KMS-11 (cell line): ENCODE measurements around the gene EIF5AL1.
"Not testable (repeated sequence)": the region's sequence is repeated elsewhere in the genome, so short reads cannot be mapped to it uniquely, and the experiment has no call there.

Experiments used
- H2AFZ ChIP-seq: fragments of 200-600 bp; sonication (generic); 2 replicates; pipeline ENCODE4 v1.6.1; 2016; ENCODE audit warnings: antibody characterized with exemption, mixed run types, low read depth
- H3K27ac ChIP-seq: fragments of 200-600 bp; sonication (generic); 2 replicates; pipeline ENCODE4 v1.6.1; 2016; ENCODE audit warnings: mild to moderate bottlenecking, mixed run types
- H3K27me3 ChIP-seq: fragments of 200-600 bp; sonication (generic); 2 replicates; pipeline ENCODE4 v1.6.1; 2017; ENCODE audit warnings: mild to moderate bottlenecking, low read depth, mixed run types, moderate library complexity; ENCODE audit not compliant: insufficient read depth
- H3K36me3 ChIP-seq: fragments of 200-600 bp; sonication (generic); 2 replicates; pipeline ENCODE4 v1.6.1; 2017; ENCODE audit warnings: mild to moderate bottlenecking, mixed run types; ENCODE audit not compliant: insufficient read depth
- H3K4me1 ChIP-seq: fragments of 200-600 bp; sonication (generic); 2 replicates; pipeline ENCODE4 v1.6.1; 2016; ENCODE audit warnings: mild to moderate bottlenecking, low read depth, mixed run types; ENCODE audit not compliant: poor library complexity, severe bottlenecking
- H3K4me2 ChIP-seq: fragments of 200-600 bp; sonication (generic); 2 replicates; pipeline ENCODE4 v1.7.0; 2016; ENCODE audit warnings: mild to moderate bottlenecking, mixed run types
- H3K4me3 ChIP-seq: fragments of 200-600 bp; sonication (generic); IDR thresholded peaks from 2 replicates; pipeline ENCODE4 v1.6.1; 2017; ENCODE audit warnings: low read depth, low read length, mixed read lengths; ENCODE audit not compliant: insufficient read depth
- H3K79me2 ChIP-seq: fragments of 200-600 bp; sonication (generic); 2 replicates; pipeline ENCODE4 v1.6.1; 2016; ENCODE audit warnings: low read depth, mixed run types; ENCODE audit not compliant: insufficient read depth
- H3K9ac ChIP-seq: fragments of 200-600 bp; sonication (generic); 2 replicates; pipeline ENCODE4 v1.6.1; 2016; ENCODE audit warnings: mild to moderate bottlenecking, mixed run types
- H4K20me1 ChIP-seq: fragments of 200-600 bp; sonication (generic); 2 replicates; pipeline ENCODE4 v1.6.1; 2016; ENCODE audit warnings: mild to moderate bottlenecking, mixed run types; ENCODE audit not compliant: insufficient read depth
- TF ChIP-seq, protein P1 (sequence below): fragments of 200-600 bp; sonication (generic); conservative IDR thresholded peaks from 2 replicates; pipeline ENCODE4 v1.6.1; 2017; ENCODE audit warnings: low read depth, mild to moderate bottlenecking, antibody characterized with exemption, low read length, moderate library complexity, mixed read lengths

The EIF5AL1 gene

DNA sequence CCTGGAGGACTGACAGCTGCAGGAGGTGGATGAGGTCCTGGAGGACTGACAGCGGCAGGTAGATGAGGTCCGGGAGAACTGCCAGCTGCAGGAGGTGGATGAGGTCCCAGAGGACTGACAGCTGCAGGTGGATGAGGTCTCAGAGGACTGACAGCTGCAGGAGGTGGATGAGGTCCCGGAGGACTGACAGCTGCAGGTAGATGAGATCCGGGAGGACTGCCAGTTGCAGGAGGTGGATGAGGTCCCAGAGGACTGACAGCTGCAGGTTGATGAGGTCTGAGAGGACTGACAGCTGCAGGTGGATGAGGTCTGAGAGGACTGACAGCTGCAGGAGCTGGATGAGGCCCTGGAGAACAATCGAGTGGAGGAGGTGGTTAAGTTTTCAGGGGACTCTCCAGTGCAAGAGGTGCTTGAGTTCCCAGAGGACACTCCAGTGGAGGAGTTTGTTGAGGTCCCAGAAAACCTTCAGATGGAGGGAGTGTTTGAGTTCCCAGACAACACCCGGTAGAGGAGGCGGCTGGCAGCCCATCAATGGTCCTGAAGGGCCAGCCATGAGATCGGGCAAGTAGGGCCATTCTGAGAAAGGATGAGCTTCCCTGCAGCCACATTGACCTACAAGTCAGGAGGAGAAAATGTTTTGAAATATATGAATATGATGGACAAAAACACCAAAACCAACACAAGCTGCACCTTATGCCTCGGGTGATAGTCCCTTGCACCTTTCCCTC is 4.7 kb upstream of the EIF5AL1 start:
- Histone ChIP-seq H3K27me3 (no peaks in the 10 kb centered on the region), H2AFZ (no peak overlapping the region), H3K27ac (no peak overlapping the region), H3K36me3 (no peaks in the 10 kb centered on the region), H3K4me1 (no peaks in the 10 kb centered on the region), H4K20me1 (no peaks in the 10 kb centered on the region), H3K79me2 (no peaks in the 10 kb centered on the region), H3K4me3 (no peak overlapping the region), H3K9ac (no peak overlapping the region), H3K4me2 (no peak overlapping the region)
- TF ChIP-seq, protein P1, sequence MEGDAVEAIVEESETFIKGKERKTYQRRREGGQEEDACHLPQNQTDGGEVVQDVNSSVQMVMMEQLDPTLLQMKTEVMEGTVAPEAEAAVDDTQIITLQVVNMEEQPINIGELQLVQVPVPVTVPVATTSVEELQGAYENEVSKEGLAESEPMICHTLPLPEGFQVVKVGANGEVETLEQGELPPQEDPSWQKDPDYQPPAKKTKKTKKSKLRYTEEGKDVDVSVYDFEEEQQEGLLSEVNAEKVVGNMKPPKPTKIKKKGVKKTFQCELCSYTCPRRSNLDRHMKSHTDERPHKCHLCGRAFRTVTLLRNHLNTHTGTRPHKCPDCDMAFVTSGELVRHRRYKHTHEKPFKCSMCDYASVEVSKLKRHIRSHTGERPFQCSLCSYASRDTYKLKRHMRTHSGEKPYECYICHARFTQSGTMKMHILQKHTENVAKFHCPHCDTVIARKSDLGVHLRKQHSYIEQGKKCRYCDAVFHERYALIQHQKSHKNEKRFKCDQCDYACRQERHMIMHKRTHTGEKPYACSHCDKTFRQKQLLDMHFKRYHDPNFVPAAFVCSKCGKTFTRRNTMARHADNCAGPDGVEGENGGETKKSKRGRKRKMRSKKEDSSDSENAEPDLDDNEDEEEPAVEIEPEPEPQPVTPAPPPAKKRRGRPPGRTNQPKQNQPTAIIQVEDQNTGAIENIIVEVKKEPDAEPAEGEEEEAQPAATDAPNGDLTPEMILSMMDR: no peak

DNA sequence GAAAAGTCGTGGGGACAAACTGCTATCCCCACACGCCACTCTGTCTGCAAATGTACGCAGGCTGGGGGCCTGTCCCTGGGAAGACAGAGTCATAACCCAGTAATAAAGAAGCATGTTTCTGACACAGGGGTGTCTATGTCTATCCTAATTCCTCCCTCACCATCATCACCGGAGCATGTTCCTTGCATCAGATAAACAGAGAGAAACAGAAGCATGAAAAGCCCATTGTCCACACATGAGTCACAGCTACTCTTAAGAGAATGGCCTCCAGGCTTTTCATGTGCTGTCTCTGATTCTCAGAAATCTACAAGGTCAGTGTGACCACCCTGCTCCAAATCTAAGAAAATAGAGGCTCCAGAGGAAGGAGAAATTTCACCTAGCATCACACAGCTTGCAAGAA is 4.1 kb upstream of the EIF5AL1 start:
- H3K36me3 ChIP-seq, H3K27me3 ChIP-seq, H4K20me1 ChIP-seq, H3K27ac ChIP-seq, H3K4me2 ChIP-seq, H2AFZ ChIP-seq, H3K9ac ChIP-seq, H3K4me1 ChIP-seq, H3K79me2 ChIP-seq, H3K4me3 ChIP-seq: not testable (repeated sequence)

- not testable (repeated sequence) for H3K4me3 ChIP-seq, H3K4me2 ChIP-seq, H3K36me3 ChIP-seq, H2AFZ ChIP-seq, H3K4me1 ChIP-seq, H3K27ac ChIP-seq, H3K27me3 ChIP-seq, H3K9ac ChIP-seq, H3K79me2 ChIP-seq, H4K20me1 ChIP-seq
These were observed 2.9 kb upstream of the EIF5AL1 start for GRCh38 chr10:79509306-79509933.

GRCh38 chr10:79509934-79510508 is 2.3 kb upstream of the EIF5AL1 start:
- not testable (repeated sequence) for H3K36me3 ChIP-seq, H4K20me1 ChIP-seq, H3K9ac ChIP-seq, H2AFZ ChIP-seq, H3K79me2 ChIP-seq, H3K27ac ChIP-seq, H3K27me3 ChIP-seq, H3K4me3 ChIP-seq, H3K4me1 ChIP-seq, H3K4me2 ChIP-seq

DNA sequence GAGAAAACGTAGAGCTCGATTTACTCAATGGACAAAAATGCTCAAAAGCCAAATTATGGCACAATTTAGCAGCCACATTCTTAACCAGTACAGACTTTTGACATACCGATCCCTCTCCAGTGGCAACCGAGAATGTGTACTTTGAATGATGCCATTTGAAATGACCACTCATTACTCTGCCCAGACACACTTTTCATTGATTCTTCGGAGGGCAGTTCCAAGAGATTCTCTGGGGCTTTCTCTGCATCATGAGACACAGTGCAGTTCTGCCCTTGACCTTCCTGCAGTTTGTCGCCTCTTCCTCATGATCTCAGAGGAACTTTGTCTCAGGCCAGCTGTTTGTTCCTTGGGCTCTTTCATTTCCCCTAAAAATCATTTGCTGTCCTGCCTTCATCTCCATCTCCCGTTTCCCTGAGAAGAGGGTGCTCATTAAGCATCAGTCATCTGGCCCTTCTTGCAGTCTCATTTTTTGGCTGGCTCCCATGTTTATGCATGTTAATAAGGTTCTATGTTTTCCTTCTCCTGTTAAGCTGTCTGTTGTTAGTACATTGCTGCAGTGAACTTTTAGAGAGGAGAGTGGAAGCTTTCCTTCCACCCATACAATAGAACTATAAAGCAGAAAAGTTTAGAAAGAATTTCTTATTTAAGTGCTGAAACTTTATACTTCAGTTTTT is 4.3 kb downstream of the EIF5AL1 start:
- not testable (repeated sequence) for H3K27me3 ChIP-seq, H3K9ac ChIP-seq, H3K36me3 ChIP-seq, H2AFZ ChIP-seq, H3K27ac ChIP-seq, H3K4me2 ChIP-seq, H3K4me1 ChIP-seq, H4K20me1 ChIP-seq, H3K4me3 ChIP-seq, H3K79me2 ChIP-seq

DNA sequence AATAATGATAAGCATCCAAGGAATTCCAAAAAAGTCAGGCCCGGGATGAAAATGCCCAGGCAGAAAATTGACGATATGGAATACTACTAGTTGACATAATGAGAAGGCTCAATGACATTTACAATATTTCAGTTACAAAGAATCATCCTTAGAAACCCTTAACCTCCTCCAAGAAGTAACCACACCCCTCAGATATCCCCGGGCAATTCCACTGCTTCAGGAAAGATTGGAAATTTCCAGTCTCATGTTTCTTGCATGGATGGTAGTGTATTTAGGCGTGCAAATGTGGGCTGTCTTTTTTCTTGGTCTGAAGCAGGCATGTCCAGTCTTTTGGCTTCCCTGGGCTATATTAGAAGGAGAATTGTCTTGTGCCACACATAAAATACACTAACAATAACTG is 5.2 kb downstream of the EIF5AL1 start:
- not testable (repeated sequence) for H2AFZ ChIP-seq, H3K79me2 ChIP-seq, H3K4me2 ChIP-seq, H4K20me1 ChIP-seq, H3K4me1 ChIP-seq, H3K27ac ChIP-seq, H3K9ac ChIP-seq, H3K36me3 ChIP-seq, H3K27me3 ChIP-seq, H3K4me3 ChIP-seq

GRCh38 chr10:79521751-79522150 is 9.4 kb downstream of the EIF5AL1 start:
- not testable (repeated sequence) for H4K20me1 ChIP-seq, H3K36me3 ChIP-seq, H3K9ac ChIP-seq, H3K4me1 ChIP-seq, H3K4me3 ChIP-seq, H3K79me2 ChIP-seq, H3K27ac ChIP-seq, H3K27me3 ChIP-seq, H2AFZ ChIP-seq, H3K4me2 ChIP-seq

GRCh38 chr10:79522464-79522863 is 10.1 kb downstream of the EIF5AL1 start:
- H3K4me2 ChIP-seq, H3K4me3 ChIP-seq, H3K27me3 ChIP-seq, H3K4me1 ChIP-seq, H3K27ac ChIP-seq, H4K20me1 ChIP-seq, H3K9ac ChIP-seq, H3K79me2 ChIP-seq, H3K36me3 ChIP-seq, H2AFZ ChIP-seq: not testable (repeated sequence)

GRCh38 chr10:79523157-79523853 is 11.0 kb downstream of the EIF5AL1 start:
- H3K36me3 ChIP-seq, H3K79me2 ChIP-seq, H3K4me2 ChIP-seq, H2AFZ ChIP-seq, H4K20me1 ChIP-seq, H3K9ac ChIP-seq, H3K4me1 ChIP-seq, H3K4me3 ChIP-seq, H3K27me3 ChIP-seq, H3K27ac ChIP-seq: not testable (repeated sequence)
